ENCODE data around the gene IL34.

DNA sequence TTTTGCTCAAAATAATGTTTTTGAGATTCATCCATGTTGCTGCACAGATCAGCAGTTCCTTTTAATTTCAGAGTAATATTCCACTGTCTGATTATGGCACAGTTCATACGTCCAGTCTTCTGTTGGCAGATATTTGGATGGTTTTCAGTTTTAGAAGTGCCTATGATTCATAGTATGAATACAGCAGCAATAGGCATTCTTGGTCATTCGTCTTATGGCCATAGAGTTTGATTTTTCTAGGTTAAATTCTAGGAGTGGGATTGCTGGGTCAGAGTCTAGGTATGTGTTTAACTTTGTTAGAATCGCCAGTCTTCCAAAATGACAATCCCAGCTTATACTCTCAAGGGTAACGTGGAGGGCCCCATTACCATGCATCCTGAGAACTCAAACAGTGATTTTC is 11.5 kb upstream of the IL34 start:
- TF ChIP-seq POLR2A (IDR thresholded peaks at IDR 0.05) = no peak
- TF ChIP-seq CTCF (IDR thresholded peaks at IDR 0.05) = no peak
- TF ChIP-seq POLR2AphosphoS5 (IDR thresholded peaks at IDR 0.05) = no peak
